Measurements from ENCODE around the gene AKT3.

Gene AKT3

DNA sequence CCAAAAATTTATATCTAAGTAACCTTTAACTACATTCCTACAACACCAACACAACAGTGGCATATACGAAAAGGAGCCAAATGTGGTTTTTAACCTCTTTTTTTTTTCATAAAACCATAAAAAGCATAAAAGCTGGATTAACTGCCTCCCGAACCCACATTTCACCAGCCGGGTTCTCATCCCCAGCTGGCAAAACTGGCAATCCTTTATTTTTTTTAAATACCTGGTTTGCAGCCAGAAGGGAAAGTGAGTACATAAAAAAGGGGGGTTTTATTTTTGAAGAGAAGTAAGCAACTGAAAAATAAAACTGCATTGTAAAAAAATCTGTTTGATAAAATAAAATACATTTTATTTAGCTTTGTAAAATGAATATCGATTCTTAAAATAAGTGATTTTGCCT, 295.4 kb downstream of the AKT3 start:
- no peak for DNase-seq (ENCODE audit: low spot score)

DNA sequence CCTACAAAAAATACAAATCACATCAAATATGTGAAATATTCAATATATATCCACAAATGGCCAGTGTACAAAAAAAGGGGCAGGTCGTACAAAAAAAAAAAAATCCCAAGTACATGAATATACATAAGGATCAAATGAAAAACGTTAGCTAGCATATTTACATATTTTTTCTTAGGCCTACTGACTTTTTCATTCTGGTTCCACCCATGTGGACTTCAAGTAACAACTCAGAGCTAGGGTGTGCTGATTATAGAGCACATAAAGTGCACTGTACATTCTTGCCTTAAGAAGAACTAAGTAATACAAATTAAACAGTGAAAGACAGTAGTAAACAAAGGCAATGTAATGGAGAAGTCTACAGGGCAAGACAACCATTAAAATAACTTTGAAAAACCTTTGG, 297.0 kb downstream of the AKT3 start:
- no peak for DNase-seq (ENCODE audit: low spot score)

DNA sequence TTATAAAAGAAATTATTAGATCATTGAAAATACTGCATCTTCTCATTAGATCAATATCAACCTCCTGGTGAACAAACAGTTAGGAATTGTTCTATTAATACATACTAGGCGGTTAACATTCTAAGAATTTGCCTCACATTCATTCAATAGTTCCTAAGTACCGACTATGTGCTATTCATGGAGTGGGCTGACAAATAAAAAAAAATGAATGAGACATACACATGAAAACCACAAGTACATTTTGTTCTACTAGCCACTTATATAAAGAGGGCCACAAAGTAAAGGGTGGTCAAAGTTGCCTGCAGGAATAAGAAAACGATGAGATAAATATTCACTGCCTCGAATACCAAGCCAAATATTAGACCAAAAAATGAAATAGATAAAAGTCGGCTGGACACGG, 299.8 kb downstream of the AKT3 start:
- no peak for DNase-seq (ENCODE audit: low spot score)

DNA sequence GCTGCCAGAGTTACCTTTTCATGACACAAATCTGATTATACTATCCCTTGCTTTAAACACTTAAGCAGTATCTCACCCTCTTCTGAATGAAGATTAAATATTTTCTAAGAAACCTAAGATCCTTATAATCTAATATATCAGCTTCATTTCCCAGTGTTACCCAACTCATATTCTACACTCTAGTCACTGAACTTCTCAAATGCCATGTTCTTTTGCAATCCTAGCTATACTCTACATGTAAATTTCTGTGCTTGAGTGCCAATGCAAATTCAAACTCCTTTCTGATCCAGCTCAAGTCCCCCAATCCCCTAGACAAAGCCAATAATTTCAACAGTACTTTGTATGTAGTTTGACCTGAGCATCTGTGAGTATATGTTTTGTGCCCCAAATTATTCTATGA, 300.3 kb downstream of the AKT3 start:
- DNase-seq (ENCODE audit: low spot score) = no peak

DNA sequence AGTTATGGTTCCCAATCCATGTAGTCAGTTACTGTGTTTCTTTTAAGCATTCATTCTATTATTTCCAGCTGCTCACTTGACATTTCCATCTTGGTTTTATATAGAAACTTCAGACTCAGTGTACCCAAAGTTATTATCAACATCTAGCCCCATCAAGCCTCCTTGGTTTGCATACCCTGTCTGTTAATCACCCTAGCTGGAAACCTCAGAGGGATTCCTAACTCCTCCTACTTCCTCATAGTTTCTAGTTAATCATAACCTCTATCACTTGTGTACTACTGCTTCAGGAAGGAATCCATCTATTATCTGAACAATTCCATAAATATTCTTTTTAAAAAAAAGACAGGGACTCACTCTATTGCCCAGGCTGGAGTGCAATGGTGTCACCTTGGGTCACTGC, 300.9 kb downstream of the AKT3 start:
- no peak for DNase-seq (ENCODE audit: low spot score)

DNA sequence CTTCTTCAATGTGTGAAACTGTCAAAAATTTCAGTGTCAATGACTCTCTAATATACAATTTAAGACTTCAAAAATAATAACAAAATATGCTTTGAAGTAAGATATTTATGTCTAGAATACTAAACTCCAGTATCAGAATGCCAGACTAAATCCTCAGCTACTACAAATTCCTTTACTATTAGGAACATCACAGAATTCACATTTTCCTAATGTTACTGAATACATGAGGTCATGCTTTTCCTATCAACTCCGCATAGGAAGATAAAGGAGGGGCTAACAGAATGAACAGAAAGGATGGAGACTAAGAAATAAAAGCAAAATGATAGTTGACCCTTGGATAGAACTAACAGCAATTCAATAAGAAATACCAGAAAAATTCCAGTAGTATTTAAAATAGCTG, 301.5 kb downstream of the AKT3 start:
- DNase-seq (ENCODE audit: low spot score) = no peak

DNA sequence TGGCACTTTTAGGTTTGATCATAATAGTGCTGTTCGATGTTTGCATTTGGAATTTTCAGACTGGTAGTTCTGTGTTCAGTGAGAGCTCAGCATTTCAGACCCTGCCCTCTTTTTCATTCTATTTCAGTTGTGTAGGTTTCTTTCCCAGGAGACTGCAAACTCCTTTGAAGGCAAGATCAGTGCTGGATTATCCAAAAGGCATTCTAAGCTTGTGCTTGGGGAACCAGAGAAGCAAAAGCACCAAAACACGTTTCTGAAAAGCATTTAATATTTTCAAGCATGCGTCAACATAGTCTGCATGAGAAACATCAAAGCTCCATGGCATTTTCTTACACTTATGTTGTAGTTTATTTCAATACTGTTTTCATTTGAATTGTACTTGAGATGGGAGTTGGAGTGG, 302.2 kb downstream of the AKT3 start:
- no peak for DNase-seq (ENCODE audit: low spot score)

DNA sequence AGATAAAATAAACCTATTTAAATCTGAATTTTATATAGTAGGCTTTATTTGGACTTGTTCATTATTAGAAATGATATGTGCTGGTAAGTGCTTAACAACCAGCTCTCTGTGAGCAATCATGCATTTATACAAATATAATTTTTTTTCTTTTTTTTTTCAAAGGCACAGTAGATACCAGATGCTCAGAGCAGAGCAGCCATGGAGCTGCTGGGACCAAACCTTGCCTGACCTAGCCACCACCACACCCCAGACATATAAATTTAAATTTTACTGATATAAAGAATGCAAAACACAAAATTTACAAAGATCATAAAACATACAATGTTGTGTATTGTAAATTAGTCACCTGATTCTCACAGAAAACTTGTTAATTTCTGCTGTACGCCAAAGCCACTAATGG, 303.6 kb downstream of the AKT3 start:
- no peak for DNase-seq (ENCODE audit: low spot score)

DNA sequence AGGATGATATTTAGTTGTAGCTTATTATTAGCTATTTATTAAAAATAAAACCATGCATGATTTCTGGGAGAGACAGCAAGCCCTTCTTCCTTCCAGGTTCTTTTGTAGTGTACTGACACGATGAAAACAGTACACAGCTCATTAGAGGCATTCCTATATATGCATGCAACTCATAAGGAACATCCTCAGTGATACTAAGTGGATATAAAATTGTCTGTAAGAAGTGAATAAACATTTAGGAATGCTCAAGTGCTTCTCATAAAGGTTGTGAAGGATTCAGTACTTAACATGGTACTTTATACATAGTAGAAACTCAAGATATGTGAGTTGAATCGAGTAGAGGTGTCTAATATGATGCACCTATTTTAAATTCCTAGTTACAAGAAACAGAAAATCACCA, 306.5 kb downstream of the AKT3 start:
- DNase-seq (ENCODE audit: low spot score) = no peak

DNA sequence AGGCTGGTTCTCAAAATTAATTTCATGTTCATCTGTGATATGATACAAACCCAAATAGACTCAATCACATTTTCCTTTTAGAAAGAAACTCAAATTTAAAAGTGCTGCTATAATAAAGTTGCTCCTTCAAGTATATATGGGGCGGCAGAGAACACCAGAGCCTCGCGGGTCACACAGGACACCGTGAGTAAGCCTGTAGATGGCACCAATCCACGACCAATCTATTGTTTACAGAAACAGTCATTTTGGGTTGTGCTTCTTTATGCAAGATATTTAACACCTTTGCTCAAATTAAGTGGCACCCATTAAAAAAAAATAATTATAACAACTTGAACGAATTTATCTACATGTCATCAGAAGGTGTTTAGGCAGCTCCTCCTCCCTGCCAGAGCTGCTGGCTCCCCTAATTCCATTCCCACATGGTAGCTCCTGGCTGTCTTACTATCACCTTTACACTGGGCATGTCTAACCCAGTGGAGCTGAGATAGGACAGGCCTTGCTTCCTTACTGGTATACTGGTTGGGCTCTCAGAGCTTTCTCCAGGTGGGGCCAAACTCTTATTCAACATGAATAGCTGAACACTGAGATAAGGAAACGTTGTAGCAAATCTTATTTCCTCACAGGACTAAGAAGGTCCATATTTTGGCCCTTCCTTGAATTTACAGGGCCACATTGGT, 307.2 kb downstream of the AKT3 start:
- DNase-seq (ENCODE audit: low spot score) = no peak

DNA sequence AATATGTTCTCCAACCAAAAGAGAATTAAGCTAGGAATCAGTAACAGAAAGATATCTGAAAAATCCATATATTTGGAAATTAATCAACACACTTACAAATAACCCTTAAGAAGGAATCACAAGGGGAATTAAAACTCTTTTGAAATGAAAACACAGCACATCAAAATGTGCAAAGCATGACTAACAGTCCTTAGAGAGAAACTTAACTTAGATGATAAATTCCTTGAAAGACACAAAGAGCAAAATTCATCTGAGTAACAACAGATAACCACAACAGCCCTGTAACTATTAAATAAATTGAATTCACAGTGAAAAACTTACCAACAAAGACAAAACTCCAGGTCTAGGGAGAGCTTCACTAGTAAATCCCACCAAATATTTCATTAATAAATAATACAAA, 310.4 kb downstream of the AKT3 start:
- no peak for DNase-seq (ENCODE audit: low spot score)

DNA sequence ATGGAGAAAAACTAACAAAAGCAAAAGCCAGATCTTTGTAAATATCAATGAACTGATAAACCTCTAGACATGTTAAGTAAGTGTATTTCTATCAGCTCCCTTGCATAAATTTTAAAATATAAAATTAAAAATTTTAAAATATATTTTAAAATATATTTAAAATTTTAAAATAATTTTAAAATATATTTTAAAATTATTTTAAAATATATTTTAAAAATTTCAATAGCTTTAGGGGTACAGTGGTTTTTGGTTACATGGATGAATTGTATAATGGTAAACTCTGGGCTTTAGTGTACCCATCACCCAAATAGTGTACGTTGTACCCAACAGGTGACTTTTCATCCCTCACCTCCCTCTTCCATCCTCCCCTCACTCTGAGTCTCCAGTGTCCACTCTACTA, 315.0 kb downstream of the AKT3 start:
- DNase-seq (ENCODE audit: low spot score) = no peak

DNA sequence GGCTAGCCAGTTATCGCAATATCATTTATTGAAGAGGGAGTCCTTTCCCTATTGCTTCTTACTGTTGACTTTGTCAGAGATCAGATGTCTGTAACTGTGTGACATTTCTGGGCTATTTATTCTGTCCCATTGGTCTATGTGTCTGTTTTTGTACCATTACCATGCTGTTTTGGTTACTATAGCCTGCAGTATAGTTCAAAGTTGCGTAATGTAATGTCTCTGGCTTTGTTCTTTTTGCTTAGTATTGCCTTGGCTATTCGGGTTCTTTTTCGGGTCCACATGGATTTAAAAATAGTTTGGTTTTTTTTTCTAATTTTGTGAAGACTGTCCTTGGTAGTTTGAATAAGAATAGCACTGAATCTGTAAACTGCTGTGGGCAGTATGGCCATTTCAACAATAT, 320.5 kb downstream of the AKT3 start:
- DNase-seq (ENCODE audit: low spot score) = no peak

DNA sequence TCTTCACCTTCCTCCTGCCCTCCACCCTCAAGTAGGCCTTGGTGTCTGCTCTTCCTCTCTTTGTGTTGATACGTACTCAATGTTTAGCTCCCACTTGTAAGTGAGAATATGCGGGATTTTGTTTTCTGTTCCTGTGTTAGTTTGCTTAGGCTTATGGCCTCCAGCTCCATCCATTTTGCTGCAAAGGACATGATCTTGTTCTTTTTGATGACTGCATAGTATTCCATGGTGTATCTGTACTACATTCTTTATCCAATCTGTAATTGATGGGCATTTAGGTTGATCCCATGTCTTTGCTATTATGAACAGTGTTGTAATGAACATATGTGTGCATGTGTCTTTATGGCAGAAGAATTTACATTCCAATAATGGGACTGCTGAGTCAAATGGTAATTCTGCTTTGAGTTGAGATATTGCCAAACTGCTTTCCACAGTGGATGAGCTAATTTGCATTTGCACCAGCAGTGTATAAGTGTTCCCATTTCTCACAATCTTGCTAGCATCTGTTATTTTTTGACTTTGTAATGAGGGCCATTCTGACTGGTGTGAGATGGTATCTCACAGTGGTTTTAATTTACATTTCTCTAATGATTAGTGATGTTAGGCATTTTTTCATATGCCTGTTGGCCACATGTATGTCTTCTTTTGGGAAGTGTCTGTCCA, 321.5 kb downstream of the AKT3 start:
- DNase-seq (ENCODE audit: low spot score) = no peak

DNA sequence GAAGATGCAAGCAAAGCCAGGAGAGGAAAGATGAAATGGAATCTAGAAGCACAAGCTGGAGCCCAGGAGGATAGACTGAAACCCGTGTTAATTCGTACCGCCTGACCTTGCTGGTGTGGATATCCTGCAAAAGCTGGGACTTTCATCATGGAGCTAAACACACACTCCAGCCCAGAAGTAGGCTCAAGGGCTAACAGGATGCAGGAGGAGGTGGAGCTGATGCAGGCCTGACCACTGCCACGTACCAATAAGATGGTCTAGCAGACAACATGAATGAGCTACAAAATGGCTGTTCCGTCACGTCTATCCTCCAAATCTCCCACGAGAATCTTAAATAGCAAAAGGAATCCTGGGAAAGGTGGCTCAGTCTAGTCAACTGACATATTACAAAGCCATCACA, 323.9 kb downstream of the AKT3 start:
- no peak for DNase-seq (ENCODE audit: low spot score)

DNA sequence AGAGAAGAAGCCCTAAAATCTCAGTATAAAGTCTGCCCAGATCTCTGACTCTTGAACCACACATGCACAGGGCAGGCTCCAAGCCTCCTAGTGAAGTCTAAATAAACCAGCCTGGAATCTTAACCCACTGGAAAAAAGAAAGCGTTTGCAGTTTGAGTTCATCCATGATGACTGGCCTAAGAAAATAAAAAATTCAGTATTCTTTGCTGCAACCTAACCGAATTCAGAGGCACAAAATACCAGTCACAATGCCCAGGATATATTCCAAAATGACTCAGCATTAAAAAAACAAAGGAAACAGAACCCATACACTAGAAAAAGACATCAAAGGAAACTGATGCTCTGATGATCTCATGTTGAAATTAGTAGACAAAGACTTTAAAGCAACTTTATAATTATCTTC, 325.0 kb downstream of the AKT3 start:
- no peak for DNase-seq (ENCODE audit: low spot score)

DNA sequence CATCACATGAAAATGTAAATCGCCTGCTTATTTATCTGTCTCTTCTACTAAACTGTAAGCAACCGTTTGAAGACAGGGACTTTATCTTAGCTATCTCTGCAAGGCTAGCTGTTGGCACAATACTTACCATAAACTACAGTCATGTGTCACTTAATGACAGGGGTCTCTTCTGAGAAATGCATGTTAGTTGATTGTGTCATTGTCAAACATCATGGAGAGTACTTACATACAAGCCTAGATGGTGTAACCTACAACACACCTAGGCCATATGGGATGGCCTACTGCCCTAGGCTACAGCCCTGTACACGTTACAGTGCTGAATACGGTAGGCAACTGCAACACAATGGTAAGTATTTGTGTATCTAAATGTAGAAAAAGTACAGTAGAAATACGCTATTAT, 326.3 kb downstream of the AKT3 start:
- no peak for DNase-seq (ENCODE audit: low spot score)

DNA sequence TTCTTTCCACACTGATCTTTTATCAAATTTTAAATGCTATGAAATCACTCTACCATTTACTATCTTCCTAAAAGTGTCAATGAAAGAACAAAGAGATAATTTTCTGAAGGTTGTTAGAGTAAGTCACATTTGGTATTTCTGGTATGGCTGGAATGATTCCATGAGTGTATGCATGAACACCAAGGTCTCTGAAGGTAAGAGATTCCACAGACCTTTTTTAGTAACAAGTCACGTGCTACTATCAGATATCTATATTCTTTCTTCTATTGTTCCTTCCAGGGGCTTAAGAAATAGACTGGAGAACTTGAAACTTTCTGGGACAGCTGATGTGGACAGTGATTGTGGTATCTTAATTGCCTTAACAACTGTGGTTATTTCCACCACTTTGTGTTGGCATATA, 329.2 kb downstream of the AKT3 start:
- DNase-seq (ENCODE audit: low spot score) = no peak

DNA sequence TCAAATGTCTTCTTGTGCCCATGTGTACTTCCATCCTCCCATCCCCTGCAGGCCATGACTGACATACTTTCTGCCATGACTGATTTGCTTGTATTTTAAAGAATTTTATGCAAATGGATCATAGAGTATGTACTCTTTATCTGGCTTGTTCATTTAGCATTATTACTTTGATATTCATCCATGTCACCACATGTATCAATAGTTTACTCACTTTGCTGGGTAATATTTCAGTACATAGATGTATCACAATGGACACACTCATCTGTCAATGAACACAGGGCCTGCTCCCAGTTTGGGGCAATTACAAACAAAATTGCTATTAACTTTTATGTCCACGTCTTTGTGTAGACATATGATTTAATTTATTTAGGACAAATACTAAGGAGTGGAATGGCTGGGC, 335.1 kb downstream of the AKT3 start:
- DNase-seq (ENCODE audit: low spot score) = no peak

DNA sequence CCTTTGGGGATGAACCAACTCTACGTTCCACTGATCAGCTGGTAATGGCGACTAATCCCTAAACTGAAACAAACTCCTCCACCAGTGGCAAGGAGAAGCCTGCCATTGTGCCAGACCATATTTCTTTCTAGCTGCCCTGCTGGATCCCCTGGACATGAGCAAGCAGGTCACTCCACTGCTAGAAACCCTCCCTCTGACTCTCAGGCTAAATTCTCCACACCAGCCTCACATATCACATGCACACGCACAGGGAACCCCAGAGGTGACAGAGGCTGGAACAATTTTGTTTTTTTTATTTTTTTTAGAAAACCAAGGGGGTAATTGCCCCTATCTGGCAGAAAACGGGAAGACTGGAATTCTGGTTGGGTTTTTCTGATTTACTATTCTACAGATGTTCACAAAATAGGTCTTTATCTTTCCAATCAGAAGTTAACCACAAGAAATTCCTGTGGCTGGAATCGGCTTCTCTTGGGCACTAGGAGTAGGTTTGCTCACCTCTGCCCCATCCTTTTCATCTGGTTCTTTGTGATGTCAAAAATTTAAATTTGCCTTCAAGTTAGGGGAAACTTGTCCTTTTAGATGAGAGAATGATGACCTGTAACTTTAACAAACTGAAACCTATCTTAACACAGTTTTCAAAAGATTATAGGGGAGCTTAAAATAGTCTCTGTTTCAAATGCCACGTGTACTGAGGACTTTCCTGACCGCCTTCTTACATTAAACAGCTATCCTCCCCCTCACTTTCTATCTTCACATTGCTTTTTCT, 336.1 kb downstream of the AKT3 start:
- no peak for DNase-seq (ENCODE audit: low spot score)

DNA sequence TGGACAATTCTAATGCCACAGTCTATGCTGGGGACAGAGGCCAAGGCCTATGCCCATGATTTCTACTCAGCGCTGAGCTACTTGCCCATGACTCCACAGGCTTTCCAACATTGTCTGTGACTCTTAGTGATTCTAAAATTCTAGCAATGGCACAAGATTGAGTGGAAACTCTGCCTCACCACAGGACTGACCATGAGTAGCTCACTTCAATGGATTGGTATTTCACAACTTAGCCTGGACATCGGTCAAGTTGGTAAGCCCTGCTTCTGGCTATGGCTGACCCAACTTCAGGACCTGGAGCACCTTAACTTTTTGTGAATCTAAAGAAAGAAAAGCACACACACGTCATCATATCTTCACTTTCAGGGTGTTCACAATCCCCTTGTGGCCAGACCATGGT, 339.1 kb downstream of the AKT3 start:
- no peak for DNase-seq (ENCODE audit: low spot score)

DNA sequence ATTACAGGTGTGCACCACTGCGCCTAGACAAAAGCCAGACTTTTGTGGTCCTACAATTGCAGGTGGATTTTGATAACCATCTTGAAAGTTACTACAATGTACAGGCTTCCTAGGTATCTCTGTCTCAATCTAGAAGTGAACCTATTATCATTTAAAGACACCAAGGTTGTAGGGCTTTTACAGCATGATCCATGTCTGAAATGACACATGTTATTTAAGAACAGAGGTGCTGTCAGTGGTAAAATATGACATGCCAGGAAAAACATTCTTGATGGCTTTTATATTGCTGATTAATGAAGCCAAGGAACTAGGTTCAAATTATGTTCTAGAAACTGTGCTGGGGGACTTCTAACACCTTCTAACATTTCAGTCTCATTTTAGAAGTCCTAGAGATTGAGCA, 341.1 kb downstream of the AKT3 start:
- DNase-seq (ENCODE audit: low spot score) = no peak

DNA sequence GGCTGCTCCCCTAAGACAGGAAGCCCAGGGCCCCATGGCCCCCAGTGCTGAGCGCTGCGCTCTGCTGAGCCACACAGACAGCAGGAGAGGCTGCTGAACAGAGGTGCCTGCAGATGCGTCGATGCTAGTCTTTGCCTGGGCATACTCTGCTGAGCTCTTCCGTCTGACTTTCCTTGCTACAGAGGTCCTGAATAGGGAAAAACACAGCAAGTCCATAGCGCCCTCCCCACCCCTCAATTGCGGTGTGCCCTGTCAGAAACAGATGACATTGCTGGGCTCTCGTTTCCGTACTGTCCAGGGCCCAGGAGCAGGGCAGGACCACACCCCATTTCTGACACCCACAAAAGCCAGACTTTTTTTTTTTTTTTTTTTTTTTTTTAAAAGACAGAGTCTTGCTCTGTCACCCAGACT, 341.7 kb downstream of the AKT3 start:
- DNase-seq (ENCODE audit: low spot score) = no peak
